DMS79 treated with DMSO at 0.1 percent for 48 hours (cell line): ENCODE data around the gene PAPLN.

ENCODE experiments used
- DNase-seq: peaks from one replicate; lab custom pipeline; 2025; lab: John Stamatoyannopoulos, UW

Gene PAPLN

DNA sequence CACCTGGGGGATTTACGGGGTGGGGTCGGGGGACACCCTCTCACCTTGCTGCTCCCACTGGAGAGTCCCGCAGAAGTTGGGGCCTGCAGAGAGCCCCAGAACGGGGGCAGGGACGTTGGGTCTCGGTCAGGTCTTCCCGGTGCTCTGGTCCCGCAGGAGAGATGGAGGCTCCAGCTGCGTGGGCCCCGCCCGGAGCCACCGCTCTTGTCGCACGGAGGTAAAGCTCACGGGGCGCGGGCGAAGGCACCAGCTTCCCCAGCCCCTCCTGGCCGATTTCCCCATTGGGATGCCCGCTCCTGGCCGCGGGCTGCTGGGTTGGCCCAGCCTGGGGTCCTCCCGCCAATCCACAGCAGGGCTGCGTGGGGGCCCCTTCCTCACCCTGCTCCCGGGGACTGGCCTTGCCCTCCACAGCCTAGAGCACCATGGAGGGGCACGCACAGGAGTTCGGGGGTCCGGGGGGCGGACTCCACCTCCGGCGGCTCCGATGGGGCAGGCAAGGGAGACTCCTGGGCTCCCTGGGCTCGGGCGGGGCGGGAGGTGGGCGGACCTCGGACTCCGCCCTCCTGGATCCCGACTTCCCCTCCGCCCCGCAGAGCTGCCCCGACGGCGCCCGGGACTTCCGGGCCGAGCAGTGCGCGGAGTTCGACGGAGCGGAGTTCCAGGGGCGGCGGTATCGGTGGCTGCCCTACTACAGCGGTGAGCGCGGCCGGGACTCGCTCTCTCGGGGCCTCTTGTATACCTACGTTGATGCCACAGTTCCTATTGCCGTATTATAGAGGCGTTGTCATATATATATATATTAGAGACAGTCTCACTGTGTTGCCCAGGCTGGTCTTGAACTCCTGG lies 8.4 kb downstream of the PAPLN start:
- DNase-seq = peak; percentile 70

- no peak for DNase-seq
Observed at GRCh38 chr14:73246387-73247150, 9.3 kb downstream of the PAPLN start.

DNA sequence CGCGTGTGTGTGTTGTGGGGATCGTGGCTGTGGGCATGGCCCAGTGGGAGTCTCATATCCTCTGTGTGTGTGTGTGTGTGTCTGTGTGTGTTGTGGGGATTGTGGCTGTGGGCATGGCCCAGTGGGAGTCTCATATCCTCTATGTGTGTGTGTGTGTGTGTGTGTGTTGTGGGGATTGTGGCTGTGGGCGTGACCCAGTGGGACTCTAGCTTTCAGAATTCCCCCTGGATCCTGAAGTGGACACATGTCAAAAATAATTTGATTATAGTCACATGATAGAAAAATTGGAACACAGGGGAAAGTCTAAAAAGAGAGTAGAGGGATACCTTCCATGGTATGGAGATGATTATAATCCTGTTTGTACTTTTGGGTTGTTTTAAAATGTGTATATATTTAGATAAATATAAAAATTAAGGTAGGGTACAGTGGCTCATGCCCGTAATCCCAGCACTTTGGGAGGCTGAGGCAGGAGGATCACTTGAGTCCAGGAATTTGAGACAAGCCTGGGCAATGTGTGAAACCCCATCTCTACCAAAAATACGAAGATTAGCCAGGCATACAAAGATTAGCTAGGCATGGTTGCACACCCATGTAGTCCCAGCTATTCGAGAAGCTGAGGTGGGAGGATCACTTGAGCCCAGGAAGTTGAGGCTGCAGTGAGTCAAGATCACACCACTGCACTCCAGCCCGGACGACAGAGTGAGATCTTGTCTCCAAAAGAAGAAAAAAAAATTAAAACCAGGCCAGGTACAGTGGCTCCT lies 11.0 kb downstream of the PAPLN start:
- no peak for DNase-seq

DNA sequence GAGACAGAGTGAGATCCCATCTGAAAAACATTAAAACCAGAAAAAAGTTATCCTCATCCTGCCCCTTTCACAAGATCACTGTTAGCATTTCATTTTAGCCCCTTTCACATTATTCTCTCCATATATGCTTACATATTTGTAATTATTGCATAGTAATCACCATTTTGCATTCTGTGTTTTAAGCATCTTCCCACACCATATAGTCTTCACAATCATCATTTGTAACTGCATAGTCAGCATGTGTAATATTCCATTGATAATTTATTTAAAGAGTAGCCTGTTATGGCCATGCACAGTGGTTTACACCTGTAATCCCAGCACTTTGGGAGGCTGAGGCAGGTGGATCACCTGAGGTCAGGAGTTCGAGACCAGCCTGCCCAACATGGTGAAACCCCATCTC lies 11.8 kb downstream of the PAPLN start:
- no peak for DNase-seq

DNA sequence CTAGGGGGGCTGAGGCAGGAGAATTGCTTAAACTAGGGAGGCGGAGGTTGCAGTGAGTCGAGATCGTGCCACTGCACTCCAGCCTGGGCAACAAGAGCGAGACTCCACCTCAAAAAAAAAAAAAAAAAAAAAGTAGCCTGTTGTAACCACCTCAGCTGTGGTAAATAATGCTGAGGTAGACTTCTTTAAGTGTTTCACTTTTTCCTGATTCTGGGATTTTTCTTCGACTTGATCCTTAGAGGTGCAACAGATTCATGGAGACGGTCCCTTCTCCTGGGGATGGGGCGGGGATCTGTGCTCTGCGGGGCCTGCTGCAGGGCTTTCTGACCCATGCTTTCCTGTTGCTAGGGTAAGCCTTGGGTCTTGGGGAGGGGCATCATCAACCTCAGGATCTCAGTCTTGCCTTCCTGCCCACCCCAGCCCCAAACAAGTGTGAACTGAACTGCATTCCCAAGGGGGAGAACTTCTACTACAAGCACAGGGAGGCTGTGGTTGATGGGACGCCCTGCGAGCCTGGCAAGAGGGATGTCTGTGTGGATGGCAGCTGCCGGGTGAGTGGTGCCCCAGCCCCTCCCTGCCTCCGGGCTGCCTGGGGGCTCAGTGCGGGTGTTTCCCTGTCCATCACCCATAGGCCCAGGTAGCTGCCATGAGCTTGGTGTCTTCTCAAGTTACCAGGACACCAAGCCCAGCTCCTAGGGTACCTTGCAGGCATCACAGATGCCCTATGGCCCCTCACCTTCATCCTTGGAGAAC lies 12.4 kb downstream of the PAPLN start:
- no peak for DNase-seq

- no peak for DNase-seq
Observed at GRCh38 chr14:73250317-73250713, 13.0 kb downstream of the PAPLN start.

DNA sequence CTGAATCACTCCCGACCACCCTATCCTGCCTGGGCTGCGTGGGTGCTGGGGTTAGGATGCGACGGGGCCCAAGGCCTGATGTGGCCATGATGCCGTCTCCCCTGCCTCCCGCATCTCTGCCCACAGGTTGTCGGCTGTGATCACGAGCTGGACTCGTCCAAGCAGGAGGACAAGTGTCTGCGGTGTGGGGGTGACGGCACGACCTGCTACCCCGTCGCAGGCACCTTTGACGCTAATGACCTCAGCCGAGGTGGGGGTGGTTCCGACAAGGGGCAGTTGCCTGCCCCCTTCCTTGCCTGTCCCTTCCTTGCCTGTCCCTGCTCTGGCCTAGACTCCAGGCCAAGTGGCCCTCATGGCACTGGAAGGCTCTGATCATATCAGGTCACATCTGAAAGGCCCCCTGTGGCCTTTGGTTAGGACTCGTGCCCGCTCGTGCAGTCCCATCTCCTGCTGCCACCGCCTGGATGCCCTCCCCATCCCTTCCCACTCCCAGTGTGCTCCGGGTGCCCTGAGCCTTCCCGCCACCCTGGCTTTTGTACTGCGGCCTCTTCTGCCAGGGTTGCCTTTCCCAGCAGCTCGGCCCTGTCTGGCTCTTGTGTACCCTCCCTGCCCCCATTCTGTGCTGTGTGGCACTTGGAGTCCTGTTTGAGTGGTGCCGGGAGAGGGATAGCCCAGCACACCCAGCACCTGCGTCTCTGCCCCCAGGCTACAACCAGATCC lies 13.6 kb downstream of the PAPLN start:
- DNase-seq = no peak

DNA sequence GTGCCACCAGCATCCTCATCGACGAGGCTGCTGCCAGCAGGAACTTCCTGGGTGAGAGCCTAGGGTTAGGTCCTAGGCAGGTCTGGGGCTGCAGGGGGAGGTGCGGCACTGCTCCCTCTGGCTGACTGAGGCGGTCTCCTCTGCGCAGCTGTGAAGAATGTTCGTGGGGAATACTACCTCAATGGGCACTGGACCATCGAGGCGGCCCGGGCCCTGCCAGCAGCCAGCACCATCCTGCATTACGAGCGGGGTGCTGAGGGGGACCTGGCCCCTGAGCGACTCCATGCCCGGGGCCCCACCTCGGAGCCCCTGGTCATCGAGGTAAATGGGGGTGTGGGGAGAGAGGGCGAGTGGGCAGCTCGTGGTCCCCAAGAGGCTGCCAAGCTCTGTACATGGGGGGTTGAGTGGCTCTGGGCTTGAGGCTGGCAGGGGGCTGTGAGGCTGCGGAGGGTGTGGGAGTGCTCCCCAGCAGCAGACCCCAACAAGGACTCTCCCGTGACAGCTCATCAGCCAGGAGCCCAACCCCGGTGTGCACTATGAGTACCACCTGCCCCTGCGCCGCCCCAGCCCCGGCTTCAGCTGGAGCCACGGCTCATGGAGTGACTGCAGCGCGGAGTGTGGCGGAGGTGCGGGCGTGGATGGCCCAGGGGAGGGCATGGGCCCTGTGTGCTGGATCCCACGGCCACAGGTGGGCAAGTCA lies 14.4 kb downstream of the PAPLN start:
- no peak for DNase-seq

DNA sequence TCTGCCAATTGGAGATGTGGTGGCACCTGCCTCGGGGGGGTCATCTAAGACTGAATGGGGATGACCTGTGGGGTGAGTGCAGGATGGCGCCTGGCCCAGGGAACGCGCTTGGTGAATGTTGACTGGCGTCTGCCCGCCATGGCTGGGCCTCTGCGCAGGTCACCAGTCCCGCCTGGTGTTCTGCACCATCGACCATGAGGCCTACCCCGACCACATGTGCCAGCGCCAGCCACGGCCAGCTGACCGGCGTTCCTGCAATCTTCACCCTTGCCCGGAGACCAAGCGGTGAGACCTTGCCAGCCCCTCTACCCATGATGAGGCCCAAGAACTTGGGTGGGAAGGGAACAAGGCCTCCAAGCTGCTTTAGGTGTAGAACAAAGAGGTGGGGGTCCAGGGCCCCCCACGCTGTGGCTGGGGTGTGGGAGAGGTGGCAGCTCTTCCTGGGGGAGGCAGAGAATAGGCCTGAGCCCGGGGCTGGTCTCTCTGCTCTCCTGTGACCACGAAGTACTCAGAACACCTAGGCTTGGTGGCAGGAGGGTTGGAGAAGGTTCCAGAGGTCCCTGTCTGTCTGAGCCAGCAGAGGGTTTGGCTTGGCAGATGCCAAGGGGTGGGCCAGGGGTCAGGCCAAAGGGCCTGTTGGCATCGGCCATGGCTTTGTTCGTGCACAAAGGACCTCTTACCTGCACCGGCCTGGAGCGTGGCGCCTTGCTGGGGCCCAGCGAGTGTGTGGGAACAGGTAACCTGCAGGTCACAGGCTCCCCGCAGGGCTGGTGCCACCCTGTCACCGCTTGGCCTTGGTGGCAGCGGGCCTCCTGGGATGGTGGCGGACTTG lies 15.4 kb downstream of the PAPLN start:
- no peak for DNase-seq

- DNase-seq = no peak
Observed at GRCh38 chr14:73253323-73253610, 16.0 kb downstream of the PAPLN start.

DNA sequence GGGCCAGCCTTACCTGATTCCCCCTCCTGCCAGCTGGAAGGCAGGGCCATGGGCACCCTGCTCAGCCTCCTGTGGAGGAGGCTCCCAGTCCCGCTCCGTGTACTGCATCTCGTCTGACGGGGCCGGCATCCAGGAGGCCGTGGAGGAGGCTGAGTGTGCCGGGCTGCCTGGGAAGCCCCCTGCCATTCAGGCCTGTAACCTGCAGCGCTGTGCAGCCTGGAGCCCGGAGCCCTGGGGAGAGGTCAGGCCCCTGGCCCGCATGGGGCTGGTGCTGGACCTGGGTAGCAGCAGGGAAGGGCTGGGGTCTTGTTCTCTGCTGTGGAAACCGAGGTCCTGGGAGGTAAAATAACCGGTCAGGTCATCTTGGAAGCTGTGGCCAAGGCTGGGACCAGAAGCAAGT lies 16.4 kb downstream of the PAPLN start:
- no peak for DNase-seq

- DNase-seq = no peak
Observed at GRCh38 chr14:73254247-73255004, 17.1 kb downstream of the PAPLN start.

DNA sequence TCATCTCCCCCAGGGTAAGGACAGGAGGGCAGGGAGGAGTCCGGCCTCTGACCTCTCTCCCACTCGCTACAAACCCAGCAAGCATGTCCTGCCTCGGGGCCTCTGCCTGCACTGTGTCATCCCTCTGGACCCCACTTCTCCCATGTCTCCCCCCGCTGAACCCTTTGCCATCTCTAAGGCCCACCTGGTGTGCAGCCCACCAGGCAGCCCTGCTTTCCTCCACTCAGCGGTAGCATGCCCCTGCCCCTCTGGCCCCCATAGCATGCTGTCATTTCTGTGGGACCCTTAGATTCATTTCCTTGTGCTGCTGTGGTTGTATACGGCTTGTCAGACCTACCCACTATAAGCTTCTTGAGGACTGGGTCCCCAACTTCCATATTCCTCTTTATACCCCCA lies 17.7 kb downstream of the PAPLN start:
- no peak for DNase-seq

GRCh38 chr14:73255693-73256225 lies 18.5 kb downstream of the PAPLN start:
- DNase-seq = no peak

GRCh38 chr14:73258076-73258475 lies 20.8 kb downstream of the PAPLN start:
- no peak for DNase-seq

DNA sequence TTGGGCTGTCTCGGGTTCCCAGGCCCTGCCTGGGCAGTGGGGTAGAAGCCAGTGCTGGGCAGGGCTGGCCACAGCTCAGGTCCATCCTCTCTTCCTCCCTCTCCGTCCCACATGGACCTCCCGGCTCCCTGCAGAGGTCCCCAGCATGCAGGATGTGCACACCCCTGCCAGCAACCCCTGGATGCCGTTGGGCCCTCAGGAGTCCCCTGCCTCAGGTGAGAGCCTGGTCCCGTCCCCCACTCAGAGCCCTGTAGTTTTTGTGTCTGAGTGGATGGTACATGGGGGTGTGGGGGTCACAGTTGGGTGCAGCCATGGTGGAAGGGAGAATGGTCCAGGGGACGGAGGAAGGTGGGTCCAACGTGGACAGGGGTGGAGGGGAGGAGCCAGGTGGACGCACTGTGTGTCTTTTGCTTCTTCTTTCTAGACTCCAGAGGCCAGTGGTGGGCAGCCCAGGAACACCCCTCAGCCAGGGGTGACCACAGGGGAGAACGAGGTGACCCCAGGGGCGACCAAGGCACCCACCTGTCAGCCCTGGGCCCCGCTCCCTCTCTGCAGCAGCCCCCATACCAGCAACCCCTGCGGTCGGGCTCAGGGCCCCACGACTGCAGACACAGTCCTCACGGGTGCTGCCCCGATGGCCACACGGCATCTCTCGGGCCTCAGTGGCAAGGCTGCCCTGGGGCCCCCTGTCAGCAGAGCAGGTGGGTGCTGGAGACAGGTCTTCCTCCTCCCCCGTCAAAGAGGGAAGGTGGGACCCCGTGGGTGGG lies 21.7 kb downstream of the PAPLN start:
- no peak for DNase-seq

GRCh38 chr14:73259837-73260236 lies 22.5 kb downstream of the PAPLN start:
- DNase-seq = no peak

- no peak for DNase-seq
Observed at GRCh38 chr14:73260574-73260973, 23.3 kb downstream of the PAPLN start.
